ENCODE data around the gene STAG1. TPM values are rescaled to one million over a fixed set of nuclear protein-coding genes. Genes with fewer than 3 reads are reported as not detected.
"Not testable (repeated sequence)": the region's sequence is repeated elsewhere in the genome, so short reads cannot be mapped to it uniquely, and the experiment has no call there.

STAG1 gene
- total RNA-seq, 1 donor from 2014 or later = 47.6 TPM

- intact Hi-C loops (cut with micrococcal nuclease) = loop anchor here (5.0 to 10.0 kb wide), 3 partner anchors 1195 to 1438 kb away; partner anchors contain the start of genes ARMC8 and DBR1
Measured at GRCh38 chr3:136749602-136750001, 2.6 kb downstream of the STAG1 start.

DNA sequence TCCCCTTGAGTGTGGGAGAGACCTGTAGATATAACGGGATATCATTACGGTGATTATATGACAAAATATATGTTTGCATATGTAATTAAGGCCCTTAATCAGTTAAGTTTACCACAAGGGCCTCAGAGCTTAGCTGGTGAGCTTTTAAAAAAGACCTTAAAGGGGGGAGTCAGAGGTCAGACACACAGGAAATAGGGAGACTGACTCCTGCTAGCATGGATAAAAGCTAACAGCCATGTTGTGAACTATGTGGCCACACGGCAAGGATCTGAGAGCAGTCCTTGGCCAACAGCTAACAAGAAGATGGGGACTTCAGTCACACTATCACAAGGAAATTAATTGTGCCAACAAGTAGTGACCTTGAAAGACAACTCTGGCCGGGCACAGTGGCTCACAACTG, 3.1 kb downstream of the STAG1 start:
- intact Hi-C loops (cut with micrococcal nuclease) = no loop called here

DNA sequence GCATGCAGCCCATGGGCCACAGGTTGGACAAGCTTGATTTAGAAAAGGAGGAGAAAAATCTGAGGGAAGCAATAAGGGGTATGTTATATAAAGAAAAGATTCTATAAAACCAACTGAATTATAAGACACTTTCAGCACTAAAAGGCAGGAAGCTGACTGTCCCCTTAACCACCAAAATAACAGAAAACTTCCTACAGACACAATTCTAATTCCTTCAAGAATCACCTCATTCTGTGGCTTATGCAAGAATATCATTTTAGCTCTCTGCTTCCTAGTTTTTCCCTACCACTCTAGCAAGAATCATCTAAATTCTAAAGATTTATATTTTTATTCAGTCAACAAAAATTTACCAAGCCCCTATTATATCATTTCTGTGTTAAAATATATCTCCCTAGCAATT, 6.3 kb downstream of the STAG1 start:
- intact Hi-C loops (cut with micrococcal nuclease) = no loop called here

DNA sequence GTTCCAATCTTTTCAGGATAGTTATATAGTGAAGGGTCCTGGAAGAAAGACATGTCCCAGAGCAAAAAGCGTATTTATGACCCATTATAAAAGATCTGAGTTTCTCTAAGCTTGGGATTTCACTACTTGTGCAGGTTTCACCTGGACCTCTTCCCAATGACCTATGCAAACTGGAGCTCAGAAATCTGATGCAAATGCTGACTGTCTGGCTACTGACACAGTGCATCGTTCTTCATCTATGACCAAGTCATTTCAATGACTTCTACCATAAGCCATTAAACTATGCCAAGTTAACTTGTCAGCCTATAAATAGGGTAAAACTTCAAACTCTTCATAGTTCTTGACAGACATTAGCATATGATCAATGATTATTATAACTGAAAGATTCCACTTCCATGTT, 11.1 kb downstream of the STAG1 start:
- intact Hi-C loops (cut with micrococcal nuclease) = no loop called here

DNA sequence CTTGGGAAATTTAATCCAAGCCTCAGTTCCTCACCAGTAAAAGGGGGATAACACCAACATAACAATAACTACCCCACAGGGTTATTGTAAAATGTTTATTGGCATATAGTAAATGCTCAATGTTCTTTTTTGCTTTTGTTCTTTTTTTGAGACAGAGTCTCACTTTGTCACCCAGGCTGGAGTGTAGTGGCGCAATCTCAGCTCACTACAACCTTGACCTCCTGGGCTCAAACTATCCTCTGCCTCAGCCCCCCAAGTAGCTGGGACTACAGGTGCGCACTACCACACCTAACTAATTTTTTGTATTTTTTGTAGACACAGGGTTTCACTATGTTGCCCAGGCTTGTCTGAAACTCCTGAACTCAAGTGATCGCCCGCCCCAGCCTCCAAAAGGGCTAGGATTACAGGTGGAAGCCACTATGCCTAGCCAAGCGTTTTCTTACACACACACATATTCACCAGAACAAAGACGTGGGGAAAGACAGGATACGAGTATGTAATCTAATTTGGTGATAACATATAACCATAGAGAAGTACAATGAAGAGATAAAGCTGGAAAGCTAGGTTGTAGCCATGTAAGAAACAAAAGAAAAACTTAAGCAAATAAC, 11.7 kb downstream of the STAG1 start:
- intact Hi-C loops (cut with micrococcal nuclease) = no loop called here

DNA sequence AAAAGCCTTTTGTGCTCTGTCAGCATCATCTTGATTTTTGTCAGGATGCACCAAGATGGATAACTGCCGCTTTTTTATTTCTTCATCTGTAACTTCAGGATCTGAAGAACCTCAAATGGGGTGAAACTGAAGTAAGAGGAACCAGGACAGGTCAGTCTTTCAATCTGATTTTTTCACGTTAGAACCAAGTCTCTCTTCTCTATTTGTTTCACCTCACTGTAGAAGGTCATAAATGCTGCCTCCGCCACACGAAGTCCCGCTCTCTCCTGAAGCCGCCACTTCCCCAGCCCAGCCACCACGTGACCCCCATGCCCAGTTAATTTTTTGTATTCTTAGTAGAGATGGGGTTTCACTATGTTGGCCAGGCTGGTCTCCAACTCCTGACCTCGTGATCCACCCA, 15.2 kb downstream of the STAG1 start:
- intact Hi-C loops (cut with micrococcal nuclease) = not testable (repeated sequence)

DNA sequence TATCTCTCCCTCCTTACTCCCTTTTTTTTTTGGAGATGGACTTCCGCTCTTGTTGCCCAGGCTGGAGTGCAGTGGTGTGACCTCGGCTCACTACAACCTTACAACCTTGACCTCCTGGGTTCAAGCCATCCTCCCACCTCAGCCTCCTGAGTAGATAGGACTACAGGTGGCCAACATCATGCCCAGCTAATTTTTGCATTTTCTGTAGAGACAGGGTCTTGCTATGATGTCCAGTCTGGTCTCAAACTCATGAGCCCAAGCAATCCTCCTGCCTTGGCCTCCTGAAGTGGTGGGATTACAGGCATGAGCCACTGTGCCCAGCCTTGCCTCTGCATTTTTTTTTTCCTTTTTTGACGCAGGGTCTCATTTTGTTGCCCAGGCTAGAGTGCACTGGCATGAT, 17.1 kb downstream of the STAG1 start:
- intact Hi-C loops (cut with micrococcal nuclease) = no loop called here

DNA sequence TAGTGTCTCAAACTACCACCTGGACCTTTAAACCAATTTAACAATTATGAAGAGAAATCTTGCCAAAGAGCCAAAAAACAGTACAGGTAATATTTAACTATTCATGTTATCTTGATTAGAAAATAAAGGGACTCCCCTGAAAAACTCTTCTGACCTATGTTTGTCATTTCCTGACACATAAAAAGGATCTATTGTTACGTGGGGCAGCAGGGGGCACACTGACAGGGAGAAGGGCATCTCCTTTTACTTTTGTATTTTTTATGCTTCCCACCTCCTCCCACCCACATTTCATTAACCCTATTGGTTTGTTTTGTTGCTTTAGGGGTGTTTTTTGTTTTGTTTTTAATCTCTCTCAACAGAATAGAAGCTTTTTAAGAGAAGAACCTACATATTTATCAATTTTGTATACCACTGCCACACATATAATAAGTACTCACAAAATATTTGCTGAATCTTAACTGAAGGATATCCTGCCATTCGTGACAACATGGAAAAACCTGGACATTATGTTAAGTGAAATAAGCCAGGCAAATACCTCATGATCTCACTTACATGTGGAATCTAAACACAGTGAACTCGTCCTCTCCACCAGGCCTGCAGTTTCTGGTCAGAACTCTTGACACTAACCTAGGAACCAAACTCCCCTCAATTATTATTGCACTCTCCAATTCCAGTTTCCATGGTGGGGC, 17.7 kb downstream of the STAG1 start:
- intact Hi-C loops (cut with micrococcal nuclease) = no loop called here

DNA sequence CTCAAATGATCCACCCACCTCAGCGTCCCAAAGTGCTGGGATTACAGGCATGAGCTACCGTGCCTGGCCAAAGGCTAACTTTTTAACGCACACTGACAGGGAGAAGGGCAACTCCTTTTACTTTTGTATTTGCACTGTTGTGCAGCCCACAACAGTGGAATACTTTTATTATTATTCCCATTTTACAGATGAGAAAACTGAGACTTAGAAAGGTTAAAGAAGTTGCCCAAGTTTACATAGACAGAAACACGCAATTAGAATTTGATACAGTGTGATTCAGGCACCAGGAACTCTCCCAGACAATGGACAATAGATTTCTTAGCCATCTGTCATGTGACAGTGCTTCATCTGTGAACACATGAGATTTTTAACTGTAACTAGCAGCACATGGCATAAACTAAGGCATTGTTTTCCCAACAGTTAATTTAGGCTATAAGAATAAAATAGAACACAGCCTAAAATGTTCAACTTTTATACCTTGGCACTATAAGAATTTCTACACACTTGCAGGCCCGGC, 18.8 kb downstream of the STAG1 start:
- intact Hi-C loops (cut with micrococcal nuclease) = no loop called here

DNA sequence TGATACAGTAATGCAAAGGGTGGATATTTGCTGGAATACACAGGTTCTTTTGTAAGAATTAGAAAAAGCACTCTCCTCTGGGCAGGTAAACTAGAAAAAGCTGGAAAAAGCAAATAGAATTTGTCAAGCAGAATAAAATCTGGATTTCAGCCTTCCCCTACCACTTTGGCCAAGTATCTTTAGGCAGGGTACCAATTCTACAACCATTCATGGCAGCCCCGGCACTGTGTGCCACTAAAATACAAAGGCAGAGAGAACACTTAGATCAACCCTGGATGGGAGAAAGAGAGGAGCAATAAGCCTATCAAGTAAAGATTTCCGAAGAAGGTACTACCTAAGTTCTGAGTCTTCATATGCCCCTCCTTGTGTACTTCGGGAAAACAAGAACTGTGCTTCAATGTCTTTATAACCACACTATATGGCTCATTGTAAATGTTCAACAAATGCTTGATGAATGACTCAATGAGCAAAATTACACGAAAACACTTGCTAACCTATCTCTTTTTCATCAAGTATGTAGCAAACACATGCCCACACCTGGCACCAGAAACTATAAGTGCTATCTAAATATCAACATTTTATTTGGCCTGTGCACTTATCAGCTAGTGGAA, 20.8 kb downstream of the STAG1 start:
- intact Hi-C loops (cut with micrococcal nuclease) = no loop called here

DNA sequence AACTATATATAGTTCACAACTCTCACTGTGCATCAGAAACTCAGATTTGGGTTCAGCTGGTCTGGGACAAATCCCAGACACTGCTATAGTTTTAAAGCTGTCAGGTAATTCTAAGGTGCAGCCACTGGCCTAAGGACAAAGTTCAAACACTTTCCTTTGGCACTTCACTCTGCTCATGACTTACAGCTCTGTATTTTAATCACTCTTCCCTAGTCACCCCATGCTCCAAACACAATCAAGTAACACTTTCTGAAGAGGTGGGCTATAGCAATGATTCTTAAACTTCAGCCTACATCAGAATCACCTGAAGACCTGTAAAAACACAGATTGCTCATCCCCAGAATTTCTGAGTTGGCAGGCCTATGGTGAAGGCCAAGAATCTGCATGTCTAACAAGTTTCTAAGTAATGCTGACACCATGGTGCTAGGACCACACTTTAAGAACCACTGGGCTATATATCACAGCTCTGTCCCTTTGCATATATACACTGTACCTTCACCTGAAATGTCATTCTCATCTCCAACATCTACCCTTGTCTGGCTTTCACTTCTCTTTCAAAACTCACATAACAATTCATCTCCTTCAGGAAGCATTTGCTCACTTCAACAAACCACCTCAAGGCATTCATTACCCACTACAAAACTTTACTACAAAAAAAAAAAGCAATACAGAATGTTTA, 21.4 kb downstream of the STAG1 start:
- intact Hi-C loops (cut with micrococcal nuclease) = no loop called here

DNA sequence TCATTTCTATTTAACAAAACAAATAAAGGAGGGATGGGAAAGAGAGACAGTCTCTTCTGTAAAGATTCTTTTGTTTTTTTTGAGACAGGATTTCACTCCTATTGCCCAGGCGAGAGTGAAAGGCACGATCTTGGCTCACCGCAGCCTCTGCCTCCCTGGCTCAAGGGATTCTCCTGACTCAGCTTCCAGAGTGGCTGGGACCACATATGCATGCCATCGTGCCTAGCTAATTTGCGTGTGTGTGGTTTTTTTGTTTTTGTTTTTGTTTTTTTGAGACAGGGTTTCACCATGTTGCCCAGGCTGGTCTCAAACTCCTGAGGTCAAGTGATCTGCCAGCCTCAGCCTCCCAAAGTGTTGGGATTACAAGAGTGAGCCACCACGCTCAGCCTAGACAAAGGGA, 23.3 kb downstream of the STAG1 start:
- intact Hi-C loops (cut with micrococcal nuclease) = no loop called here

- intact Hi-C loops (cut with micrococcal nuclease) = no loop called here
Measured at GRCh38 chr3:136728473-136728872, 23.7 kb downstream of the STAG1 start.

GRCh38 chr3:136725468-136725867, 26.7 kb downstream of the STAG1 start:
- intact Hi-C loops (cut with micrococcal nuclease) = no loop called here

DNA sequence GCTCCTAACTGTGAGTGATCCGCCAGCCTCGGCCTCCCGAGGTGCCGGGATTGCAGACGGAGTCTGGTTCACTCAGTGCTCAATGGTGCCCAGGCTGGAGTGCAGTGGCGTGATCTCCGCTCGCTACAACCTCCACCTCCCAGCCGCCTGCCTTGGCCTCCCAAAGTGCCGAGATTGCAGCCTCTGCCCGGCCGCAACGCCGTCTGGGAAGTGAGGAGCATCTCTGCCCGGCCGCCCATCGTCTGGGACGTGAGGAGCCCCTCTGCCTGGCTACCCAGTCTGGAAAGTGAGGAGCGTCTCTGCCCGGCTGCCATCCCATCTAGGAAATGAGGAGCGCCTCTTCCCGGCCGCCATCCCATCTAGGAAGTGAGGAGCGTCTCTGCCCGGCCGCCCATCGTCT, 29.3 kb downstream of the STAG1 start:
- intact Hi-C loops (cut with micrococcal nuclease) = not testable (repeated sequence)

DNA sequence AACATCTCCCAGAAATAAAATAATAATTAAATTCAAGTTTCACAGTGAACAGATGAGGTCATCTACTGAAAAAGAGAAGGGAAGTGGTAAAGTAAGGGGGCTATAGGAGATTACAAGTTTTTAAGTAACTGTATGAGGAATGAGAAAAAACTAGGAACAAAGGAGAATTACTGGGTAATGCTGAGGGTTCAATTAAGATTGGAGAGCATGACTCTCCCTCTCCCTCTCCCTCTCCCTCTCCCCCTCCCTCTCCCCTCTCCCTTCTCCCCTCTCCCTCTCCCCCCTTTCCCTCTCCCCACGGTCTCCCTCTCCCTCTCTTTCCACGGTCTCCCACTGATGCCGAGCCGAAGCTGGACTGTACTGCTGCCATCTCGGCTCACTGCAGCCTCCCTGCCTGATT, 29.8 kb downstream of the STAG1 start:
- intact Hi-C loops (cut with micrococcal nuclease) = not testable (repeated sequence)

GRCh38 chr3:136720091-136720490, 32.1 kb downstream of the STAG1 start:
- intact Hi-C loops (cut with micrococcal nuclease) = no loop called here

GRCh38 chr3:136716629-136717028, 35.5 kb downstream of the STAG1 start:
- intact Hi-C loops (cut with micrococcal nuclease) = no loop called here

- intact Hi-C loops (cut with micrococcal nuclease) = no loop called here
Measured at GRCh38 chr3:136714020-136714419, 38.2 kb downstream of the STAG1 start.

GRCh38 chr3:136712941-136713340, 39.2 kb downstream of the STAG1 start:
- intact Hi-C loops (cut with micrococcal nuclease) = no loop called here

- intact Hi-C loops (cut with micrococcal nuclease) = not testable (repeated sequence)
Measured at GRCh38 chr3:136711888-136712287, 40.3 kb downstream of the STAG1 start.

- intact Hi-C loops (cut with micrococcal nuclease) = no loop called here
Measured at GRCh38 chr3:136711277-136711676, 40.9 kb downstream of the STAG1 start.
